WTC11 (cell line): ENCODE measurements around the gene MTNR1A. TPM values are rescaled to one million over a fixed set of nuclear protein-coding genes. Genes with fewer than 3 reads are reported as not detected.

ENCODE experiments used
- ATAC-seq: fragments of 200-7000 bp; cut with Tn5 transposase; 2 replicates; pipeline ENCODE4 v1.10.0; 2021; ENCODE audit warnings: mild to moderate bottlenecking, moderate library complexity
- CTCF ChIA-PET: fragments of 300-600 bp; sonication (Branson Sonifier 250); formaldehyde crosslinking; loops from one replicate; lab custom pipeline; 2021; ENCODE audit warnings: antibody characterized with exemption; lab: Charles Lee
- POLR2A ChIA-PET: fragments of 350-600 bp; sonication (Branson Sonifier 250); formaldehyde crosslinking; loops from one replicate; lab custom pipeline; 2021; ENCODE audit warnings: antibody characterized with exemption; lab: Charles Lee
- DNase-seq: peaks from one replicate; pipeline ENCODE4 v3.0.0; 2021; ENCODE audit warnings: low spot score
- H3K27ac Mint-ChIP-seq: 2 replicates; pipeline ENCODE4 v1.8.0; 2021; ENCODE audit warnings: mixed read lengths
- H3K27me3 Mint-ChIP-seq: 2 replicates; pipeline ENCODE4 v1.8.0; 2021; ENCODE audit warnings: low read depth, mild to moderate bottlenecking, moderate library complexity, mixed read lengths
- H3K36me3 Mint-ChIP-seq: 2 replicates; pipeline ENCODE4 v1.8.0; 2021; ENCODE audit warnings: mixed read lengths
- H3K4me1 Mint-ChIP-seq: 2 replicates; pipeline ENCODE4 v1.8.0; 2022; ENCODE audit warnings: mixed read lengths
- H3K4me3 Mint-ChIP-seq: 2 replicates; pipeline ENCODE4 v1.8.0; 2021; ENCODE audit warnings: mild to moderate bottlenecking, moderate library complexity, mixed read lengths
- H3K9me3 Mint-ChIP-seq: 2 replicates; pipeline ENCODE4 v1.8.0; 2021; ENCODE audit warnings: mixed read lengths
- AR ChIP-seq: fragments of 250-450 bp; sonication (Bioruptor Pico); IDR thresholded peaks from 2 replicates; pipeline ENCODE4 v1.9.0; 2021; ENCODE audit warnings: mild to moderate bottlenecking
- ATF6 ChIP-seq: sonication (generic); formaldehyde crosslinking; IDR thresholded peaks from 2 replicates; pipeline ENCODE4 v1.8.1; 2023; ENCODE audit warnings: mild to moderate bottlenecking, missing genetic modification reagents
- CBFB ChIP-seq: sonication (generic); formaldehyde crosslinking; IDR thresholded peaks from 2 replicates; pipeline ENCODE4 v1.8.1; 2022; ENCODE audit warnings: mild to moderate bottlenecking, low read depth, missing genetic modification reagents
- E2F5 ChIP-seq: sonication (generic); formaldehyde crosslinking; IDR thresholded peaks from 2 replicates; pipeline ENCODE4 v1.8.1; 2022; ENCODE audit warnings: mild to moderate bottlenecking, moderate library complexity, missing genetic modification reagents
- GRHL2 ChIP-seq: fragments of 250-450 bp; sonication (Bioruptor Pico); IDR thresholded peaks from 2 replicates; pipeline ENCODE4 v1.8.0; 2022; ENCODE audit warnings: mild to moderate bottlenecking, moderate library complexity; ENCODE audit not compliant: insufficient replicate concordance, severe bottlenecking
- KAT7 ChIP-seq: sonication (generic); formaldehyde crosslinking; IDR thresholded peaks from 2 replicates; pipeline ENCODE4 v1.8.1; 2023; ENCODE audit warnings: missing genetic modification reagents, mild to moderate bottlenecking, borderline replicate concordance
- MLX ChIP-seq: sonication (generic); formaldehyde crosslinking; IDR thresholded peaks from 2 replicates; pipeline ENCODE4 v1.8.1; 2023; ENCODE audit warnings: mild to moderate bottlenecking, missing genetic modification reagents, moderate library complexity
- MXD4 ChIP-seq: fragments of 250-450 bp; sonication (Bioruptor Pico); IDR thresholded peaks from 2 replicates; pipeline ENCODE4 v1.8.0; 2021; ENCODE audit warnings: mild to moderate bottlenecking, moderate library complexity, borderline replicate concordance
- MYBL2 ChIP-seq: sonication (generic); formaldehyde crosslinking; IDR thresholded peaks from 2 replicates; pipeline ENCODE4 v1.8.1; 2023; ENCODE audit warnings: mild to moderate bottlenecking, moderate library complexity, missing genetic modification reagents
- NFE2L1 ChIP-seq: sonication (generic); formaldehyde crosslinking; IDR thresholded peaks from 2 replicates; pipeline ENCODE4 v1.8.1; 2023; ENCODE audit warnings: missing genetic modification reagents
- NFYB ChIP-seq: sonication (generic); formaldehyde crosslinking; conservative IDR thresholded peaks from 2 replicates; pipeline ENCODE4 v1.8.0; 2022; ENCODE audit warnings: low read depth, missing genetic modification reagents
- OVOL2 ChIP-seq: fragments of 250-450 bp; sonication (Bioruptor Pico); IDR thresholded peaks from 2 replicates; pipeline ENCODE4 v1.9.0; 2021; ENCODE audit warnings: mild to moderate bottlenecking, borderline replicate concordance
- SOX15 ChIP-seq: fragments of 250-450 bp; sonication (Bioruptor Pico); IDR thresholded peaks from 2 replicates; pipeline ENCODE4 v1.9.0; 2021; ENCODE audit warnings: mild to moderate bottlenecking
- STAT6 ChIP-seq: sonication (generic); formaldehyde crosslinking; conservative IDR thresholded peaks from 2 replicates; pipeline ENCODE4 v1.8.1; 2023; ENCODE audit warnings: mild to moderate bottlenecking, low read depth, missing genetic modification reagents, moderate library complexity
- USF1 ChIP-seq: sonication (generic); formaldehyde crosslinking; IDR thresholded peaks from 2 replicates; pipeline ENCODE4 v1.8.0; 2022; ENCODE audit warnings: mild to moderate bottlenecking, missing genetic modification reagents
- USF2 ChIP-seq: sonication (generic); formaldehyde crosslinking; IDR thresholded peaks from 2 replicates; pipeline ENCODE4 v1.8.1; 2023; ENCODE audit warnings: mild to moderate bottlenecking, missing genetic modification reagents, moderate library complexity
- ZBTB21 ChIP-seq: sonication (generic); formaldehyde crosslinking; IDR thresholded peaks from 2 replicates; pipeline ENCODE4 v1.8.1; 2023; ENCODE audit warnings: mild to moderate bottlenecking, missing genetic modification reagents, borderline replicate concordance
- ZNF281 ChIP-seq: sonication (generic); formaldehyde crosslinking; IDR thresholded peaks from 2 replicates; pipeline ENCODE4 v1.8.0; 2023; ENCODE audit warnings: mild to moderate bottlenecking, missing genetic modification reagents
- ZNF396 ChIP-seq: fragments of 250-450 bp; sonication (Bioruptor Pico); IDR thresholded peaks from 2 replicates; pipeline ENCODE4 v1.8.0; 2021; ENCODE audit warnings: mild to moderate bottlenecking, moderate library complexity, borderline replicate concordance
- ZNF423 ChIP-seq: fragments of 250-450 bp; sonication (Bioruptor Pico); IDR thresholded peaks from 2 replicates; pipeline ENCODE4 v2.1.2; 2022; ENCODE audit warnings: mild to moderate bottlenecking, moderate library complexity
- total RNA-seq: library from RNA; stranded (reverse); gene quantifications from 3 replicates; pipeline ENCODE4 v1.2.3, GENCODE V29; 2021

Gene MTNR1A
- total RNA-seq, 1 experiment from 2014 or later, result 1.0 TPM

GRCh38 chr4:186581421-186581820 is 26.1 kb upstream of the MTNR1A start:
- DNase-seq (no peak), ATAC-seq (no peak)
- H3K4me1 Mint-ChIP-seq, result no peaks in the 10 kb centered on the region
- no peaks in the 10 kb centered on the region for H3K27me3 Mint-ChIP-seq
- POLR2A ChIA-PET, result no interaction called here
- no peak for TF ChIP-seq USF1 (CRISPR knock-in tag)
- TF ChIP-seq USF2 (CRISPR knock-in tag), result no peak
- H3K27ac Mint-ChIP-seq, result no peak overlapping the region
- CTCF ChIA-PET, result no interaction called here
- H3K36me3 Mint-ChIP-seq, result peaks cover 43% of the 10 kb centered on the region
- no peak overlapping the region for H3K4me3 Mint-ChIP-seq
- H3K9me3 Mint-ChIP-seq, result peaks cover 17% of the 10 kb centered on the region

GRCh38 chr4:186580669-186581068 is 25.3 kb upstream of the MTNR1A start:
- no peak overlapping the region for H3K27ac Mint-ChIP-seq
- CTCF ChIA-PET, result interaction anchor here (0.6 kb wide), 1 partner anchor 291 kb away, joined by 4 read pairs; no protein-coding TSS in a partner anchor
- no peak overlapping the region for H3K4me3 Mint-ChIP-seq
- POLR2A ChIA-PET, result no interaction called here
- H3K36me3 Mint-ChIP-seq, result peaks cover 37% of the 10 kb centered on the region
- ATAC-seq (no peak), DNase-seq (no peak)
- peaks cover 17% of the 10 kb centered on the region for H3K9me3 Mint-ChIP-seq
- no peaks in the 10 kb centered on the region for H3K27me3 Mint-ChIP-seq
- peaks cover 3% of the 10 kb centered on the region; the same call in 1 of the 2 replicates for H3K4me1 Mint-ChIP-seq
- TF ChIP-seq GRHL2 (CRISPR knock-in tag) (no peak), ZNF423 (CRISPR knock-in tag) (no peak), MXD4 (CRISPR knock-in tag) (no peak), ZNF396 (no peak), ZBTB21 (CRISPR knock-in tag) (no peak), KAT7 (no peak), MYBL2 (no peak), E2F5 (CRISPR knock-in tag) (no peak), STAT6 (no peak), MLX (no peak), USF2 (CRISPR knock-in tag) (no peak), OVOL2 (CRISPR knock-in tag) (no peak), SOX15 (CRISPR knock-in tag) (no peak), ATF6 (CRISPR knock-in tag) (no peak), AR (CRISPR knock-in tag) (no peak), CBFB (CRISPR knock-in tag) (no peak), ZNF281 (CRISPR knock-in tag) (no peak), NFE2L1 (no peak), NFYB (CRISPR knock-in tag) (no peak)
